Sigmoid colon (tissue), 3 donors: Measurements from ENCODE around the gene SLC47A1.

Experiments used
- CTCF ChIP-seq, 4 experiments: fragments of 450-650 bp in 3 of 4; fragments of 200-600 bp in 1 of 4; IDR thresholded peaks; one replicate each; pipeline ENCODE4 v1.5.1; 2016 to 2019; ENCODE audit warnings: antibody characterized with exemption in 4 of 4, mild to moderate bottlenecking in 3 of 4, moderate library complexity in 2 of 4
- POLR2A ChIP-seq, 2 donors: fragments of 450-650 bp; IDR thresholded peaks; one replicate each; pipeline ENCODE4 v1.6.1; 2016; ENCODE audit warnings: antibody characterized with exemption in 2 of 2, mild to moderate bottlenecking in 2 of 2, moderate library complexity in 2 of 2

- TF ChIP-seq POLR2A (IDR thresholded peaks at IDR 0.05) (no peak), CTCF (IDR thresholded peaks at IDR 0.05) (no peak)
Observed at GRCh38 chr17:19618015-19618414, 84.4 kb downstream of the SLC47A1 start.
